Measurements from ENCODE around the gene BCL11A.

- TF ChIP-seq CTCF (IDR thresholded peaks at IDR 0.05 in 8 of 11, conservative IDR thresholded peaks at IDR 0.05 in 3 of 11) (no peak), POLR2A (IDR thresholded peaks at IDR 0.05) (no peak), POLR2AphosphoS5 (IDR thresholded peaks at IDR 0.05) (no peak)
Observed at GRCh38 chr2:60557486-60557864, 4.0 kb upstream of the BCL11A start.
